Epithelial cell of esophagus (primary cell): ENCODE results near the gene DISC1.
A peak's percentile ranks its signal among the peaks of the same experiment; 100 is the strongest.

Experiments used
- DNase-seq: peaks from one replicate; pipeline ENCODE4 v3.0.0; 2010; ENCODE audit warnings: low read depth
- H3K4me3 ChIP-seq: 2 replicates; pipeline ENCODE4 v1.5.1; 2011; ENCODE audit warnings: mild to moderate bottlenecking, low read length, control low read depth
- TF ChIP-seq, protein P1 (sequence below): IDR thresholded peaks from 2 replicates; pipeline ENCODE4 v1.5.1; 2011; ENCODE audit warnings: low read depth, mild to moderate bottlenecking, low read length, control low read depth, inconsistent platforms; ENCODE audit not compliant: insufficient read depth; ENCODE audit errors: missing control alignments

DISC1 gene

DNA sequence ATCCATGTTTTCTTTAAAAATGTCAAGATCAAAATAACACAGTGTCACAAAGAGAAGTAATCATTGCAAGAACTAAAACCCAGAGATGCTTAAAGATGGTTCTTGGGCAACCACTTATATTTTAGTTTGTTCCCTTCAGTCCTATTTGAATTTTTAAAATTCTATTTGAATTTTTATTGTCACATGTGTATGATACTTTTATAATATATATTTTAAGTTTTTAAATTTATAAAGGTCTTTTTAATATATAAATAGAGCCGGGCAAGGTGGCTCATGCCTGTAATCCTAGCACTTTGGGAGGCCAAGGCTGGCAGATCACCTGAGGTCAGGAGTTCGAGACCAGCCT, 22.3 kb upstream of the DISC1 start:
- no peak overlapping the region for H3K4me3 ChIP-seq
- TF ChIP-seq, protein P1, sequence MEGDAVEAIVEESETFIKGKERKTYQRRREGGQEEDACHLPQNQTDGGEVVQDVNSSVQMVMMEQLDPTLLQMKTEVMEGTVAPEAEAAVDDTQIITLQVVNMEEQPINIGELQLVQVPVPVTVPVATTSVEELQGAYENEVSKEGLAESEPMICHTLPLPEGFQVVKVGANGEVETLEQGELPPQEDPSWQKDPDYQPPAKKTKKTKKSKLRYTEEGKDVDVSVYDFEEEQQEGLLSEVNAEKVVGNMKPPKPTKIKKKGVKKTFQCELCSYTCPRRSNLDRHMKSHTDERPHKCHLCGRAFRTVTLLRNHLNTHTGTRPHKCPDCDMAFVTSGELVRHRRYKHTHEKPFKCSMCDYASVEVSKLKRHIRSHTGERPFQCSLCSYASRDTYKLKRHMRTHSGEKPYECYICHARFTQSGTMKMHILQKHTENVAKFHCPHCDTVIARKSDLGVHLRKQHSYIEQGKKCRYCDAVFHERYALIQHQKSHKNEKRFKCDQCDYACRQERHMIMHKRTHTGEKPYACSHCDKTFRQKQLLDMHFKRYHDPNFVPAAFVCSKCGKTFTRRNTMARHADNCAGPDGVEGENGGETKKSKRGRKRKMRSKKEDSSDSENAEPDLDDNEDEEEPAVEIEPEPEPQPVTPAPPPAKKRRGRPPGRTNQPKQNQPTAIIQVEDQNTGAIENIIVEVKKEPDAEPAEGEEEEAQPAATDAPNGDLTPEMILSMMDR = no peak
- no peak for DNase-seq

DNA sequence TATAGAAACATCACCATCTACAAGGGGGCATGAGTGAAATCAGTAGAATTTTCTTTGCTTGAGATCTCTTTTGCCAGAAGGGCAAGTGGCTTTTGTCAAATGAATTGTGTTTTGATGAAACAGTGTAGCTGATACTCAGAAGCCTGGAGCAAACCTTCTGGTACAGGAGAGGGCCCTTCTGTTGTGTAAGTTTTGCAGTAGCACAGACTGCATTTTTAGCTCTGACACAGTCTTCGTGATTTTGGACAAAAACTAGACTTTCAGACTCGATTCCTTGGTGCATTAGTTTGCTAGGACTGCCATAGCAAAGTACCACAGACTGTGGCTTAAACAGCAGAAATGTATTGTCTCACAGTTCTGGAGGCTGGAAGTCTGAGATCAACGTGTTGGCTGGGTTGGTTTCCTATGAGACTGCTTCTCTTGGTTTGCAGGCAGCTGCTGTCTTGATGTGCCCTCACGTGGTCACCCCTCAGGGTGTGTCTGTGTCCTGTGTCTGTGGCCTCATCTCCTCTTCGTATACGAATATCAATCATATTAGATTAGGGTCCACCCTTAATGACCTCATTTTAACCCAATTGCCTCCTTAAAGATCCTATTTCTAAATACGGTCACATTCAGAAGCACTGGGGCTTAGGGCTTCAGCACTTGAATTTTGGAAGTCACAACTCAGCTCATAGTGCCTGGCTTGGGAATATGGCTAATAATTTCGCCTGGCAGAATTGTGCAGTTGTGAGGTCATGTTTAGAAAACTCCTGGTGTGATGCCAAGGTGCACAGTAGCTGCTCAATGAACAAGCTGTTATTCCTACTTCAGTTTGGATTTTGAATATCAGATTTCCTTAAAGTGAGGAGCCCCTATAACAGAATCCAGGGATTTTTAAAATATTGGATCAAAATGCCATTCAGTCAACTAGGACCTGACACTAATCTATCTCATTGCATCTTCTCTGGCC, 21.2 kb upstream of the DISC1 start:
- TF ChIP-seq, protein P1 = no peak
- DNase-seq = no peak
- no peak overlapping the region for H3K4me3 ChIP-seq

DNA sequence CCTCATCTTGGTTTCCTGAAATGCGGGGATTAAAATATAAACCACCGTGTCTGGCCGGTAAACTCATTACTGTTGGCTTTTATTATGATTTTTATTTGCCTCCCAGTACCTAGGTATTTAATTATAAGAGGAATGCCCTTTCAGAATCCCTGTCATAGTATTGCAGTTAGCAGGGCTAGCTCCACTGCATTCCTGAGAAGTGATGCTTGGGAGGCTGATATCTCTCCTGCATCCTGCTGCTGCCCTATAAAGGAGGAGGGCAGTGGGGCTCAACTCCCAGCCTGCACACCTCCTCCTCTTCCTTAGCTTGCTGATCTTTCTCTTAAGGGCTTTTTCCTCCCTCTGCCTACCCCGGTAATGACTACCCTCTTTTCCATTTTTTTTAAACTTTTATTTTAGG, 19.9 kb upstream of the DISC1 start:
- DNase-seq = peak; percentile 74
- no peak overlapping the region for H3K4me3 ChIP-seq

DNA sequence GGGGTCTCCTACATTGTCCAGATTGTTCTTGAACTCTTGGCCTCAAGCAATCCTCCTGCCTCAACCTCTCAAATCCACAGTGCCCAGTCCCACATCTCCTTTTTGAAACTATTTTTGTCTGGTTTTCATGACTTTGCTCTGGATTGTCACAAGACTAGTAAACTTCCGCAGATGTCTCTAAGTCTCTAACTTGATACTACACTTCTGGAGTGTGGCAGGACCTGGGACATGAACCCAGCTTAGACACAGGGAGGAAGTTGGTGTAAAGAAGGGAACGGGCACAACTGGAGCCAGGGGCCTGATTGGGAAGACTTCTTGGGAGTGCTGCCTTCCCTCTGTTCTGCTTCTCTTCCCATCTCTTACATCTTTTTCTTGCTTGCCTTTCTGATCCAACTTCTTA, 16.2 kb upstream of the DISC1 start:
- no peak overlapping the region for H3K4me3 ChIP-seq
- TF ChIP-seq, protein P1 = no peak
- no peak for DNase-seq

More for the DNA sequence above, 19.9 kb upstream of the DISC1 start:
- TF ChIP-seq, protein P1 = no peak

DNA sequence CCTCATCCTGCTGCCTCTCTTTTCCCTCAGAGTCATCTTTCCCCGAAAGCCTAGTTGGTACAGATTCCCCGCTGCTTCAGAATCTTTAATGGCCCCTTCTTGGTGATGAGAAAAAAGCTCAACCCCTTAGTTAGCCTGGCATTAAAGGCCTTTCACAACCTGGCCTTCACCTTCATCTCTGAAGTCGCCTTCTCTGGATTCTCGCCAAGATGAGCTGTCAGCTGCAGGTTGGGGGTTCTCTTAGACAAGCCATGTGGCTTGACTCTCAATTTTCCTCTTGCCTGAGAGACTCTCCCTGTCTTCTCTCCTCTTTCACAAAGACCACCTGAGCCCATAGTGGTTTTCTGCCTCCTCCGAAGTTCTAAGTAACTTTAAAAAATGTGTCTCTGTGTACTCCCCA, 15.5 kb upstream of the DISC1 start:
- TF ChIP-seq, protein P1 = no peak
- DNase-seq = no peak
- no peak overlapping the region for H3K4me3 ChIP-seq

DNA sequence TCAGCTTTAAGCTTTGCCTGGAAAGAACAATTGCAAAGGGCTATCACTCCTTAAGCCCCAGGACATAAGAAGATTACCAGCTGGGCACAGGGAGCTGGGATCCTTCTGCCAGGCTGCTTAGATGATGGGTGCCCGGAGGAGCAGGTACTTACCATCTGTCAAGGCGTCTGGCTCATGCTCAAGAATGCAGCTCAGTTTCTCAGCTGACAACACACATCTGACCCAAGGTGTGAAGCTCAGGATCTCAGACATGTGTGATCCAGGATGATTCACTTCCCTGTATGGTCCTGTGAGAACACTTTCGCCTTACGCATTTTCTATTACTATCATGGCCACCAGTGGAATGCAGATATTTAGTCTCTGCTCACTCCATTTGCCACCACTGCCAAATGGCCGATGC, 14.7 kb upstream of the DISC1 start:
- DNase-seq = peak; percentile 10
- TF ChIP-seq, protein P1 = no peak
- H3K4me3 ChIP-seq = no peak overlapping the region
